Activated CD4-positive, alpha-beta T cell treated with anti-CD3 and anti-CD28 coated beads for 36 hours (primary cell): Measurements from ENCODE around the gene PPIA. TPM values are rescaled to one million over a fixed set of nuclear protein-coding genes. Genes with fewer than 3 reads are reported as not detected.

ENCODE experiments used
- ATAC-seq: fragments of 200-7000 bp; cut with Tn5 transposase; one replicate; pipeline ENCODE4 v1.10.0; 2021; ENCODE audit warnings: mild to moderate bottlenecking, moderate library complexity
- CTCF ChIA-PET: fragments of 350-600 bp; sonication (Branson Sonifier 250); formaldehyde crosslinking; loops from one replicate; lab custom pipeline; 2021; ENCODE audit warnings: antibody characterized with exemption; lab: Charles Lee
- POLR2A ChIA-PET: fragments of 350-600 bp; sonication (Branson Sonifier 250); formaldehyde crosslinking; loops from one replicate; lab custom pipeline; 2021; ENCODE audit warnings: antibody characterized with exemption, inconsistent platforms; lab: Charles Lee
- DNase-seq: peaks from one replicate; pipeline ENCODE4 v3.0.0-alpha.2; 2020
- H3K27ac Mint-ChIP-seq: one replicate; pipeline ENCODE4 v1.8.0; 2021; ENCODE audit warnings: mixed read lengths
- H3K27me3 Mint-ChIP-seq: one replicate; pipeline ENCODE4 v1.8.0; 2021; ENCODE audit warnings: mixed read lengths
- H3K36me3 Mint-ChIP-seq: one replicate; pipeline ENCODE4 v1.8.0; 2021; ENCODE audit warnings: low read depth, mixed read lengths
- H3K4me1 Mint-ChIP-seq: one replicate; pipeline ENCODE4 v1.8.0; 2021; ENCODE audit warnings: mixed read lengths
- H3K4me3 Mint-ChIP-seq: one replicate; pipeline ENCODE4 v1.8.0; 2021; ENCODE audit warnings: mild to moderate bottlenecking, moderate library complexity, mixed read lengths
- H3K9me3 Mint-ChIP-seq: one replicate; pipeline ENCODE4 v1.8.0; 2021; ENCODE audit warnings: low read depth, mixed read lengths
- intact Hi-C, 2 experiments: fragments of 100-400 bp; cut with DNase I in 1 of 2; cut with micrococcal nuclease in 1 of 2; formaldehyde crosslinking; loops; one replicate each; pipeline versions ENCODE4 v1.14.2 to v1.15.1; 2022 to 2024; cut with DNase I, micrococcal nuclease
- total RNA-seq, 2 experiments: library from RNA; stranded (reverse); gene quantifications; one replicate each; pipeline ENCODE4 v1.2.3, GENCODE V29; 2021

The PPIA gene
- 1,000 to 10,000 TPM; 2,017 to 2,916 TPM for total RNA-seq

DNA sequence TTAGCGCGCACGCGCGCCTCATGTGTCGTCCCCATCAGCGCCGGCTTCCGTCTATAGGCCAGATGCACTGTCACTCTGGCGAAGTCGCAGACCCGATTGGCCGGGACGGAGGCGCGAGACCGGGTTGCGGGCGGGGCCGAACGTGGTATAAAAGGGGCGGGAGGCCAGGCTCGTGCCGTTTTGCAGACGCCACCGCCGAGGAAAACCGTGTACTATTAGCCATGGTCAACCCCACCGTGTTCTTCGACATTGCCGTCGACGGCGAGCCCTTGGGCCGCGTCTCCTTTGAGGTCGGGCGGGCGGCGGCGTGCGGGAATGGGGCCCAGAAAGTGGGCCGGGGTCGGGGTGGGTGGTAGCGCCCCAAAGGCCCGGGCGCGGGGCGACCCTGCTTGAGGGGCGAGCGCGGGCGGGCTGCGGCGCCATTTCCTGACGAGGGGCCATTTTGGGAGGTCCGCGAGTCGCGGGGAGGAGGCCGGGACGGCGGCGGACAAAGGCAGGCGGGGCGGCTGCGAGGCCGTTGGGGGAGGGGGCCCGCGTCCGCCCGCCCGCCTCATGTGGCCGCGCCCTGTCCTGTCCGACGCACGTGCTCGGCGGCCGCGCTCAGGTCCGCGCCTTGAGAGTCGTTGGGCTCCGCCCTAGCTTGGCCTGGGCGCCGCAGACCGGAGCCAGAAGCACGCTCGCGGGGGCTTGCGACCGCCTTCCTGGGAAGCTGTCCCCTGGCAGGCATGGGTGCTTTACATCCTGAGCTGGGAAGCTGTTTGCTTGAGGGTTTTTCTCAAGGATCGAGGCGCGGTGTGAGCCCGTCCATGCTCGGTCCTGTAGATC lies at the start of gene PPIA:
TSS of gene PPIA (plus strand) at position 178 of the 825 bp plus-strand sequence. CDS start at position 222, 44 bp downstream.
- Mint-ChIP-seq H3K4me3 (peak within 1 kb of the TSS; percentile 100), H3K9me3 (no peaks in the 10 kb centered on the region)

DNA sequence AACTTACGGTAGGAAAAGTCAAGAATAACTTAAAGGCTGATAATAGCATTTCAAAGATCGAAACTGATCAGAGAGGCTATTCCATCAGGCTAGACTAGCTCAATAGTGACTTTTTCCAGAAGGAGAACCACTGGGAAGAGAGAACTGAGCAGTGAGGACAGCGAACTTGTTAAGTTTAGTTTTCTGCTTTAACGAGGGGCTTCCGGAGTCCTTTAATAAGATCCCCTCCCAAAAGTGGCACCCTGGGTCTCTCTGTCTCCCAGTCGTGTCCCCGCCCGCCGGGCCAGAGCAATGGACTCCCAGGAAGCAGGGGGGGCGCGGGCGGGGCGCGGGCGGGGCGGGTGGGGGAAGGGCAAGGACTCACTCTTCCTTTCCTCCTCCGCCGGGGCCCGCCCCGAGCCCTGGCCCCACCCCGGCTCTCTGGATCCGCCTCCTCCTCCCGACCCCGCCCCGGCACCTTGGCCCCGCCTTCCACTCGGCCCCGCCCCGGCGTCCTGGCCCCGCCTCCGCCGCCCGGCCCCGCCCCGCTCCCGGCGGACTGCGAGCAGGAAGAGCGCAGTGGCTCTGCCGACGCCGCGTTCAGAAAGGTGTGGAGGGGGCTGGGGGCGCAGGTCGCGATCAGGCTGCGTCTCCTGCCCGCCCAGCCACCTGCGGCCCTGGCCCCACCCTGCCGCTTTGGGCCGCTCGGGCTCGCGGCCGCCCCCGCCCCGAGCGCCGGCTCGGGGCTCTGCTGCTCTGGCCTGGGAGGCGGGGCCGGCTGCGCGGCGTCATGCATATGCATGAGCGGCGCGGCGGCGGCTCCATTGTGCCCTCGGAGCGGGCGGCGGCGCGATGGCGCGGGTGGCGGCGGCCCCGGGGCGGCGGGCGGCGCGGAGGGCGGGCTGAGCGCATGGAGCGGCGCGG lies 48.2 kb upstream of the PPIA start, which contains the start of gene ZMIZ2:
TSS of gene ZMIZ2 (plus strand) at position 803 of the 903 bp plus-strand sequence. CDS start 7,403 bp downstream, outside the sequence.
- intact Hi-C loops, result loop anchor here (1.0 to 5.0 kb wide), 18 partner anchors 13 to 666 kb away; partner anchors contain the start of genes PPIA (in 2 of the 2), PURB (in 2 of the 2), TMED4 (in 2 of the 2) and H2AZ2 (in 1 of the 2)
- Mint-ChIP-seq H3K4me1 (peaks cover 31% of the 10 kb centered on the region), H3K9me3 (no peaks in the 10 kb centered on the region), H3K27ac (peak within 1 kb of the TSS; percentile 97), H3K4me3 (peak within 1 kb of the TSS; percentile 78), H3K36me3 (peaks cover 18% of the 10 kb centered on the region), H3K27me3 (no peaks in the 10 kb centered on the region)
- POLR2A ChIA-PET, result interaction anchor here (1.5 to 2.3 kb wide), 2 partner anchors 49 to 142 kb away, joined by 7 to 8 read pairs; partner anchors contain the start of gene OGDH
- peak; percentile 87 for ATAC-seq
- peak; percentile 97 for DNase-seq
- CTCF ChIA-PET, result interaction anchor here (1.0 kb wide), 2 partner anchors 10 to 13 kb away, joined by 4 to 5 read pairs; no protein-coding TSS in a partner anchor

More for the DNA sequence above, at the start of gene PPIA:
- peaks cover 37% of the 10 kb centered on the region for H3K4me1 Mint-ChIP-seq
- peaks cover 45% of the 10 kb centered on the region for H3K36me3 Mint-ChIP-seq
- ChIA-PET POLR2A (interaction anchor here (0.6 to 3.1 kb wide), 9 partner anchors 47 to 214 kb away, joined by 3 to 19 read pairs (median 7); partner anchors contain the start of genes H2AZ2, OGDH, PURB and TMED4), CTCF (no interaction called here)
- no peaks in the 10 kb centered on the region for H3K27me3 Mint-ChIP-seq
- ATAC-seq (peak; percentile 94), DNase-seq (peak; percentile 99)
- intact Hi-C loops, result loop anchor here (1.0 to 5.0 kb wide), 21 partner anchors 48 to 714 kb away; partner anchors contain the start of genes H2AZ2 (in 2 of the 2), OGDH (in 2 of the 2), POLM (in 2 of the 2) and TMED4 (in 2 of the 2)
- H3K27ac Mint-ChIP-seq, result peak within 1 kb of the TSS; percentile 99

DNA sequence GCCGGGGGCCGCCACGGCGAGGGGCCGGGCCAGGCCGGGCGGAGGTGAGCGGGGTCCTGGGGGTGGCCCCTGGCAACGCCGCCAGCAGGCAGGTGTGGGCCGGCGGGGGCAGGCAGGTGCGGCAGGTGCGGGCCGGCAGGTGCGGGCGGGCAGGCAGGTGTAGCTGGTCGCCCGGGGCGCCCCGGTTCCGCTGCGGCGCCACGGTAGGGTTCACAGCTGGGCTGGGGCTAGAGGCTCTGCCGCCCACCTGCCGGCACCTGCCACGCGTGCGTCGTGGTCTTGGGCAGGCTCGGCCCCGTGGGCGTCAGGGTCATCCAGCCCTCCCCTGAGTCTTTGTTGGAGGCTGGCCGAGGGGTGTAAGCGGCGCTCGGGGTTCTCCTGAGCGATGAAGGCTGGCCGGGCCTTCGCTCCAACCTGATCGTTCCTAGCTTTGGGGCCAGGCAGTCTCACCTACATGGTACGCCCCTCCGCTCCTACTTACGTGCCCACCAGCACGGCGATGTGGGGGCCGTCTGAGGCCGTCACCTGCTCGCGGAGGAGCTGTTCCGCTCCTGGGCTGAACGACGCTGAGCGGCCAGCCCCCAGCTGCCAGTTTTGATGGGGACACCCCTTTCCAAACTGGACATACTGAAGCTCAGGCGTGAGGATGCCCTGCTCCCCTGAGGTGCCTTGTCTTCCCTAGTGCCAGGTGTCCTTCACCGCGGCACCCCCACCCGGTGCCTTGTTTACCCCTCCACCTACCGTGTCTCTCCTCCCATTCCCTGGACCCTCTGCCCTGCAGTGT lies 47.3 kb upstream of the PPIA start:
- Mint-ChIP-seq H3K36me3 (peaks cover 18% of the 10 kb centered on the region), H3K27me3 (no peaks in the 10 kb centered on the region), H3K4me3 (peak overlapping the region; percentile 78), H3K27ac (peak overlapping the region; percentile 78), H3K4me1 (peaks cover 35% of the 10 kb centered on the region), H3K9me3 (no peaks in the 10 kb centered on the region)
- peak; percentile 50 for DNase-seq
- intact Hi-C loops, result loop anchor here (1.0 to 5.0 kb wide), 18 partner anchors 14 to 667 kb away; partner anchors contain the start of genes PPIA (in 2 of the 2), PURB (in 2 of the 2), TMED4 (in 2 of the 2) and H2AZ2 (in 1 of the 2)
- no peak for ATAC-seq
- POLR2A ChIA-PET, result interaction anchor here (0.6 to 2.3 kb wide), 6 partner anchors 13 to 175 kb away, joined by 3 to 8 read pairs (median 4); partner anchors contain the start of genes DDX56, OGDH and TMED4
- CTCF ChIA-PET, result interaction anchor here (0.9 to 1.8 kb wide), 2 partner anchors 111 to 142 kb away, joined by 3 to 5 read pairs; no protein-coding TSS in a partner anchor

DNA sequence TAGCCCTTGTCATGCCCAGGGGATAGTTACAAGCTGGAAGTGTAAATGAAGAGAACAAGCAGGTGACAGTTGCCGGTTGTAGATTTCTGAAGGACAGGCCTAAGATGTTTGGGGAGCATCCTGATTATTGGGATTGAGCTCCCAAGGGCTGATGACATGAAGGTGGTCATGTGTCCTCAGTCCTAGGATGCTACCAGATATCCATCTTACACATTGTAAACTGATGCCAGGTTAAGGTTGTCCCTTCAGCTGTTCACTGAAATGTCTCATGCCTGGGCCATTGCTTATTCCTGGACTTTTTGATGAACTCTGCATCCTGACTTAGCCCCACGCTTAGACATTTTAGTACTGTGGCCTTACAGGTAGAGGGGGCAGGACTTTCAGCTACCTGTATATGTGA lies 46.5 kb upstream of the PPIA start:
- Mint-ChIP-seq H3K9me3 (no peaks in the 10 kb centered on the region), H3K36me3 (peaks cover 18% of the 10 kb centered on the region), H3K4me3 (peak overlapping the region; percentile 78), H3K27ac (peak overlapping the region; percentile 78), H3K4me1 (peaks cover 38% of the 10 kb centered on the region), H3K27me3 (no peaks in the 10 kb centered on the region)
- DNase-seq (no peak), ATAC-seq (no peak)
- CTCF ChIA-PET, result interaction anchor here (0.8 to 1.8 kb wide), 4 partner anchors 18 to 143 kb away, joined by 3 to 5 read pairs (median 4); no protein-coding TSS in a partner anchor
- POLR2A ChIA-PET, result interaction anchor here (0.5 to 2.3 kb wide), 6 partner anchors 14 to 144 kb away, joined by 3 to 8 read pairs (median 4); partner anchors contain the start of gene OGDH
- intact Hi-C loops, result loop anchor here (2.0 to 5.0 kb wide), 5 partner anchors 99 to 549 kb away; partner anchors contain the start of genes H2AZ2 (in 1 of the 2), PURB (in 1 of the 2), TMED4 (in 1 of the 2) and YKT6 (in 1 of the 2)

DNA sequence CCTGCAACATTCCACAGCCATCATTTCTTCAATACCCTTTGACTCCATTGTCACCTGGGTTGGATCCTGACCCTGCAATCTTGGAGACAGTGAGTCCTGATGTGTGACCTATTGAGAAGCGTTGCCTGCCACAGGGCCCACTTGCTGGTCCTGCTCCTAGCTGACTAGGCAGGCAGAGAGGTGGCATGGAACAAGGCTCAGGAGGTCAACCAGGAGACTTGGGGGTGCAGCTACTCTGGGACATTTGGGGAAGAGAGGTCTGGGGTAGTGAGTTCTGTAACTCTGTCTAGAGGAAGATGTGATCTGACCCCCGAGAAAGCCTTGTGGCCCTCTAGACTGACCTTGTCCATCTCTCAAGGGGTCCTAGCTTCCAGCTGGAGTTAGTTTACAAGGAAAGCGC lies 46.1 kb upstream of the PPIA start:
- Mint-ChIP-seq H3K9me3 (no peaks in the 10 kb centered on the region), H3K36me3 (peaks cover 18% of the 10 kb centered on the region), H3K27me3 (no peaks in the 10 kb centered on the region), H3K4me3 (peak overlapping the region; percentile 78), H3K27ac (peak overlapping the region; percentile 78), H3K4me1 (peaks cover 40% of the 10 kb centered on the region)
- intact Hi-C loops, result loop anchor here in 1 of 2 experiments (2.0 kb wide), 1 partner anchor 98 kb away; the partner anchor contains the start of gene H2AZ2
- no peak for DNase-seq
- CTCF ChIA-PET, result interaction anchor here (0.6 to 1.8 kb wide), 5 partner anchors 17 to 180 kb away, joined by 3 to 5 read pairs (median 4); no protein-coding TSS in a partner anchor
- no peak for ATAC-seq
- POLR2A ChIA-PET, result interaction anchor here (0.5 to 2.3 kb wide), 6 partner anchors 15 to 254 kb away, joined by 3 to 7 read pairs (median 4); partner anchors contain the start of gene OGDH

DNA sequence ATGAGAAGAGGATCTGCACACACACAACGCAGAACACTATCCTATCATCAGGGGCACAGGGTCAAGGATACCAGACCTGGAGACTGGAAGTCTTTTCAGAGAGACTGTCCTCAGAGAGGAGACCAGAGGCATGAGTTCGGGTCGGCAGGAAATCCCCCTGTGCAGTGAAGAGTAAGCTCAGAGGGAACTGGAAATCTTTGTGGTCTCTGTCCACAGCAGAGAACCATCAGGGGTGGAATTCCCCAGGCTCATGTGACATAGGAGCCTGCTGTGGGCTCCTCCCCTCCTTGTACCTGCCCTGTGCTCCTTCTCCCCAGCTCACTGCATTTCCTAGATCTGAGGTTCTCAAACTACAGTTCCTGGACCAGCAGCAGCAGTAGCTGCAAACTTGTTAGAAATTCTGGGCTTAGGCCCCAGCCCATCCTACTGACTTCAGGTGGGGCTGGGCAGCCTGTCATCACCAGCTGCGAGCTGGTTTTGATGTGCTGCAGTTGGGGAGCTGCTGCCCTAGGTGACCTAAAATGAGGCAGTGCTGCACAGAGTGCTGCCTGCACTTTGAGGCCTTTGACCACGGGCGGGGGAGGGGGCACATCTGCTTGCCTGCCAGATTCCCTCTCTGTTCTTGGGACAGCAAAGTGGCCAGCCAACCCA lies 45.4 kb upstream of the PPIA start:
- Mint-ChIP-seq H3K9me3 (no peaks in the 10 kb centered on the region), H3K4me3 (peak overlapping the region; percentile 78), H3K36me3 (peaks cover 18% of the 10 kb centered on the region), H3K27me3 (no peaks in the 10 kb centered on the region), H3K4me1 (peaks cover 40% of the 10 kb centered on the region), H3K27ac (peak overlapping the region; percentile 78)
- POLR2A ChIA-PET, result interaction anchor here (0.6 to 2.3 kb wide), 2 partner anchors 145 to 253 kb away, joined by 3 to 7 read pairs; partner anchors contain the start of gene OGDH
- ATAC-seq (peak; percentile 55), DNase-seq (peak; percentile 70)
- CTCF ChIA-PET, result interaction anchor here (0.6 to 1.8 kb wide), 5 partner anchors 16 to 180 kb away, joined by 3 to 5 read pairs (median 4); no protein-coding TSS in a partner anchor
- intact Hi-C loops, result loop anchor here (1.0 to 2.0 kb wide), 2 partner anchors 98 to 135 kb away; partner anchors contain the start of gene H2AZ2 (in 1 of the 2)

DNA sequence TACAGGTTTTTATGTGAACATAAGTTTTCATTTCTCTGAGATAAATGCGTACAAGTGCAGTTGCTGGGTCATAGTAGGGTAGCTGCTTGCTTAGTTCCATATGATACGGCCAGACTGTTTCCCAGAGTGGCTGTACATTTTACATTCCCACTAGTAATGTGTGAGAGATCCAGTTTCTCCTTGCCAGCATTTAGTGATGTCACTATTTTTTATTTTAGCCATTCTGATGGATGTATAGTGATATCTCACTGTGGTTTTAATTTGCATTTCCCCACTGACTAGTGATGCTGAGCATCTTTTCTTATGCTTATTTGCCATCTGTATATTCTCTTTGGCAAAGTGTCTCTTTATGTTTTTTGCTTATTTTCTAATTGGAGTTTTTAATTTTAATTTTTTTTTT lies 43.7 kb upstream of the PPIA start:
- ATAC-seq (no peak), DNase-seq (no peak)
- H3K4me3 Mint-ChIP-seq, result no peak overlapping the region
- POLR2A ChIA-PET, result no interaction called here
- no peaks in the 10 kb centered on the region for H3K9me3 Mint-ChIP-seq
- peaks cover 18% of the 10 kb centered on the region for H3K36me3 Mint-ChIP-seq
- no peaks in the 10 kb centered on the region for H3K27me3 Mint-ChIP-seq
- CTCF ChIA-PET, result no interaction called here
- H3K27ac Mint-ChIP-seq, result peak overlapping the region; percentile 51
- intact Hi-C loops, result no loop called here
- H3K4me1 Mint-ChIP-seq, result peaks cover 36% of the 10 kb centered on the region

DNA sequence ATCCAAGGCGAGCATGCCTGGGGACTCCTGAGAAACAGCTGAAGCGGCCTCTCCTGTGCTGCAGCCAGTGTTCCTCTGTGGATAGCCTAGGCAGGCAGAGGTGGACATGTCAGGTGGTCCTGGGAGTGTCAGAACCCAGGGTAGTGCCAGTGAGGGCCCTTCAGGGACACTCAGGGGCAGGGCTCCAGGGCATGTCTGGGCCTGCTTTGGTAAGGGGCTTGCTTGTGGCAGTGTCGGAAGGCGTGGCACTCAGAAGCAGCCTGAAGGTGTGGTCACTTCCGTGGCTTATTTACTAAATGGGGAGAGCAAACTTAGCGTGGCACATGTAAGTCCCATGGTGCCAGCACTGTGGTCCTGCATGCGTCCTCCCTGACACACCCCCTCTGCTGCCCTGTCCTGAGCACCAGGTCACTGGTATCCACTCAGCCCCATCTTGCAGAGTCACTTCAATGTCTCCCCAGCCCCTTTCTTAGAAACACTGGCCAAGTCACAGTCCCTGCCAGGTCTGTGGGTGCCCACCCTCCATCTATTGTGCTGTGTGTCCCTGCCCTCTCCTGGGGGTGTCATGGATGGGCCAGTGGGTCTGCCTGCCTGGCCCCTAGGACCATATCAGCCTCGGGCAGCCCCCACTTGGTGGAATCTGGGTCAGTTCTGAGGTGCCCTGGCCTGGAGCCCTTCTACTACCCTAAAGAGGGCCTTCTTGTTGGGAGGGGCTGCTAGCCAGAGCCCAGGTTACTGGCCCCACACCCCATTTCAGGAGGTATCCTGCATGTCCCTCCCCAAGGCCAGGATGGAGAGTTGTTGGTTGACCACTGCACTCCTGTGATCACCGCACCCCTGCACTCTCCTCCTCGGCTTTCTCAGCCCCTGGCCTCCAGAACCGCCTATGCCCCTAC lies 41.4 kb upstream of the PPIA start:
- peaks cover 29% of the 10 kb centered on the region for H3K4me1 Mint-ChIP-seq
- H3K36me3 Mint-ChIP-seq, result peaks cover 24% of the 10 kb centered on the region
- ATAC-seq (no peak), DNase-seq (no peak)
- CTCF ChIA-PET, result interaction anchor here (0.6 kb wide), 1 partner anchor 241 kb away, joined by 3 read pairs; no protein-coding TSS in a partner anchor
- no peak overlapping the region for H3K4me3 Mint-ChIP-seq
- H3K27me3 Mint-ChIP-seq, result no peaks in the 10 kb centered on the region
- intact Hi-C loops, result no loop called here
- H3K27ac Mint-ChIP-seq, result peak overlapping the region; percentile 55
- POLR2A ChIA-PET, result no interaction called here
- no peaks in the 10 kb centered on the region for H3K9me3 Mint-ChIP-seq
